ENCODE results near the gene ARID4B. TPM values are rescaled to one million over a fixed set of nuclear protein-coding genes. Genes with fewer than 3 reads are reported as not detected.

The ARID4B gene
- total RNA-seq, 1 experiment from 2014 or later, result 34.6 TPM

DNA sequence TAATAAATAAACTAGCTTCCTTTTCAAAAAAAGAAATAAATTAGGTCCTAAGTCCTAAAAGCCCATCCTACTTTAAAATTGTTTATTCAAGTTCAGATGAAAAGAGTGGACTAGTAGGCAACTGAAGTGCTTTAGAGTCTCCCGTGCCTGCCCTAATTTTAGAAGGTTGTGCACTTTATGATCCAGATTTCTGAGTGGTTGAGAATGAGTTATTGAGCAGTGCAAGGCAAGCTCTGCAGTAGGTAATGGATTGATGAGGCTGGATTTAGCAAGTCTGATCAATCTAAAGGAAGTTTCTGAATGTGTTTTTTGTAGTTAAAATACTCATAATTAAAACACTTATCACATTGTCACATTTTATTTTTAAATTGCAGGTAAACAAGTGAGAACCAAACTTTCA is 13.4 kb upstream of the ARID4B start:
- no peak overlapping the region for H3K4me3 ChIP-seq
- H3K9me3 ChIP-seq (replicated peaks), result no peaks in the 10 kb centered on the region
- no peak for DNase-seq
- H3K27ac ChIP-seq, result no peak overlapping the region
- no peaks in the 10 kb centered on the region for H3K4me1 ChIP-seq
- no peaks in the 10 kb centered on the region for H3K27me3 ChIP-seq
- H3K36me3 ChIP-seq, result peaks cover 2% of the 10 kb centered on the region

- no peaks in the 10 kb centered on the region for H3K9me3 ChIP-seq (replicated peaks)
- no peak overlapping the region for H3K27ac ChIP-seq
- H3K4me3 ChIP-seq, result no peak overlapping the region
- no peak for DNase-seq
- no peaks in the 10 kb centered on the region for H3K4me1 ChIP-seq
- H3K27me3 ChIP-seq, result no peaks in the 10 kb centered on the region
- peaks cover 5% of the 10 kb centered on the region for H3K36me3 ChIP-seq
Observed at GRCh38 chr1:235339746-235340145, 11.8 kb upstream of the ARID4B start.

DNA sequence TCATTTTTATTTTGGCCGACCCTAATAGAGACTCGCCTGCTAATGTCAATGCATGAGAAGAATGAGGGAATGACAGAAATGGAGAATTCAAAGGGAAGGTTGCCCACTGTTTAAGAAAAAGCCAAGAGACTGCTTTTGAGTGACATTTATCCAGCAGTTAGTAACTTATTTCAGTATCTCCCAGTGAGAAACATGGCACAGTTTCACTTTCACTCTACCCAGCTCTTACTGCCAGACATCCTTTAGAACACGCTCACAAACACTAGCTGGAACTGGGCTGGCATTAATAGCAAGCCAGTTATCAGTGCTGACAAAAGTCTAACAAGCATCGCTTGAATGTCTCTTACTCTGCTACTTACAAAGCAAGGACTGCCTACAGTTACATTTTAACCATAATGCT is 8.9 kb upstream of the ARID4B start:
- Histone ChIP-seq H3K9me3 (replicated peaks) (no peaks in the 10 kb centered on the region), H3K27me3 (no peaks in the 10 kb centered on the region), H3K36me3 (peaks cover 5% of the 10 kb centered on the region), H3K4me3 (no peak overlapping the region), H3K27ac (no peak overlapping the region), H3K4me1 (no peaks in the 10 kb centered on the region)
- DNase-seq, result no peak

GRCh38 chr1:235331401-235331800 is 3.4 kb upstream of the ARID4B start:
- no peaks in the 10 kb centered on the region for H3K27me3 ChIP-seq
- no peak overlapping the region for H3K27ac ChIP-seq
- no peaks in the 10 kb centered on the region for H3K9me3 ChIP-seq (replicated peaks)
- peaks cover 5% of the 10 kb centered on the region; the same call in 1 of the 2 replicates for H3K4me1 ChIP-seq
- no peak for DNase-seq
- 0 out of 2 replicates have a peak, but pooled peaks cover 3% of the 10 kb centered on the region for H3K36me3 ChIP-seq
- H3K4me3 ChIP-seq, result no peak overlapping the region

DNA sequence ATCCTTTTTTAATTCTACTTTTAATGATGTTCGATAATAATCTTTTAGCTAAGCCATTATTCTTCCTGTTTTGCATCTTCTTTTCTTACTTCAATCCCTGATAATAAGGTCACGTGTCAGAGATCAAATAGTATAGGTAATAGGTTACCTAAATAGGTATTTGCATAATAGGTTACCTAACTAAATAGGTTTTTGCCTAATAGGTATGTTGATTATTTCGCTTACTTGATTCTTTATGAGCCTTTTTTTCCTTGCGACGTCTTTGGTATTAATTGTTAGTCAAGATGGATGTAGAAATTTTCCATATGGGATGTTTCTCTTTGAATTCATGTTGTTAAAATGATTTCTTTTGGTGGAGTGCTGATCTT is 2.9 kb upstream of the ARID4B start:
- H3K27ac ChIP-seq, result no peak overlapping the region
- H3K36me3 ChIP-seq, result 0 out of 2 replicates have a peak, but pooled peaks cover 3% of the 10 kb centered on the region
- H3K4me1 ChIP-seq, result peaks cover 5% of the 10 kb centered on the region; the same call in 1 of the 2 replicates
- H3K27me3 ChIP-seq, result no peaks in the 10 kb centered on the region
- no peak overlapping the region for H3K4me3 ChIP-seq
- H3K9me3 ChIP-seq (replicated peaks), result no peaks in the 10 kb centered on the region
- no peak for DNase-seq

DNA sequence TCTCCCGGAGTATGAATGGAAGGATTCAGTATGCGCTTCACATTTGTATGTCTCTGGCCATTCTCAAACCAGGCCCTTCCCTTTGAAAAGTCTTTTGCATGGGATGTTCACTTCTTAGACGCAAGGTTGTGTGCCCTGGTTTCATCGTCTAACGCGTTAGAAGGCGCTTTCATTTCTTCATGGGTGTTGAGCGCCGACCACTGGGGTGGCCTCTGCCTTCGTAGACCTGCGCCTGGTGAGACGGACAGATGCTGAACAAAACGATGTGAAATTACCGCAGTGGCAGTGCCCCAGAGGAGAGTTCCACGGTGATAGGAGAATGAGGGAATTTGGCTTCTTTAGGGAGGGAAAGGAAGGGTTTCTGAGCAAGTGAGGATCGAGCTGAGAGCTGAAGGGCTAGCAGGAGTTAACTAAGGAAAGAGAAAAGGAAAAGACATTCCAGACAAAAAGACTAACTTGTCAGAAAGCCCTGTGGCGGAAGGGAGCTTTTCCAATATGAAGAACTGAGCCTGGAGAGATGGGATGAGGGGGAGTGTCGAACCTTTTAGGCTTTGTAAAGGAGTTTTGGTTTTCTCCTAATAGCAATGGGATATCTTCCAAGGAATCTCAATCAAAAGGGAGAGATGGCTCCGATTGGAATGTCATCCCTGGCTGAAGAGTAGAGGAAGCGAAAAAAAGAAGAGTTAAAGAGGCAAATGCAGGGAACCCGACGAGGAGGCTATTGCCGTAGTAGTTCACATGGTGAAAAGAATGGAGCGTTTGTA is 1.3 kb upstream of the ARID4B start:
- H3K4me3 ChIP-seq, result peak overlapping the region; percentile 85
- H3K27ac ChIP-seq, result peak overlapping the region; percentile 90
- H3K36me3 ChIP-seq, result no peaks in the 10 kb centered on the region; the same call in 1 of the 2 replicates
- DNase-seq, result peak; percentile 29 to 60
- H3K4me1 ChIP-seq, result peaks cover 5% of the 10 kb centered on the region; the same call in 1 of the 2 replicates
- no peaks in the 10 kb centered on the region for H3K9me3 ChIP-seq (replicated peaks)
- no peaks in the 10 kb centered on the region for H3K27me3 ChIP-seq

DNA sequence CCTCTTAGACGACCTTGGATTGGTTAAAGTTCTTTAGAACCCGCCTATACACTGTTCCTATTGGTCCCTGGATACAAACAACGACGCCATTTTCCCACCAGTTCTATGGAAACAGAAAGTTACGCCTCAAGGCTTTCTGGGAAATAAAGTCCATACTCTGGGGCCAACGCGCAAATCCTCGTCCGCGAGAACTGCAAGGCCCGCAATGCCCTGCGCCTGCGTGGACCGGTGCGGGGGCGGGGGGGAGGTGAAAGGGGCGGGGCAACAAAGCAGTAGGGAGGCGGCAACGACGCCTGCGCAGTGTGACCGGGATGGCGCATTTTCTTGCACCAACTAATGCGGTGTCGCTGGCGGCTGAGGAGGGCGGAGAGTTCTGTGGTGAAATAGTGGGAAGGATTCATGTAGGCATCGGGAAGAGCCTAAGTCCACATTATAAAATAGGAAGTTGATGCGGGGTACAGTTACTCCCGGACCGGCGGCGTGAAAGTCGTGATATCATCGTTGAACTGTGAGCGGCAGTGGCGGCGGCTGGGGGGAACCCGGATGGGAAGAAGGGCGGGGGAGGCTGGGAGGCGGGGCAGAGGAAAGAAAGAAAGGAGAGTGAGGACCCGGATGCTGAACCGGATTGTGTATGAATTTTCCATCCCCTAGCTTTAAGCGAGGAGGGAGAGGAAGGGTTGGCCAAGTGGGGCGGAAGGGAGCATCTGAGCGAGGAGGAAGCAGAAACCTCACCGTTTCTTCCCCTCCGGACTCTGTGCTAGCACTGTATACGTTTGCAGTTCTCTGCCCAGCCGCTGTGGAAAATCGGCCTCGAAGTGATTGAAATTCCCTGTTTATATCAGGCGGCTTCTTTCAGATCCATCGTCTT is 526 bp upstream of the ARID4B start, which contains the start of gene GGPS1:
GGPS1 (plus strand) TSS at position 300 of the 868 bp plus-strand sequence. CDS start 6,695 bp downstream, outside the sequence.
- Histone ChIP-seq H3K27ac (peak within 1 kb of the TSS; percentile 90), H3K4me3 (peak within 1 kb of the TSS; percentile 91), H3K4me1 (peaks cover 5% of the 10 kb centered on the region; the same call in 1 of the 2 replicates), H3K36me3 (no peaks in the 10 kb centered on the region; the same call in 1 of the 2 replicates), H3K9me3 (replicated peaks) (no peaks in the 10 kb centered on the region), H3K27me3 (no peaks in the 10 kb centered on the region)
- peak; percentile 97 to 100 for DNase-seq

- Histone ChIP-seq H3K36me3 (peaks cover 1% of the 10 kb centered on the region), H3K27ac (peak overlapping the region; percentile 67), H3K9me3 (replicated peaks) (no peaks in the 10 kb centered on the region), H3K27me3 (no peaks in the 10 kb centered on the region), H3K4me3 (peak overlapping the region; percentile 91), H3K4me1 (peaks cover 5% of the 10 kb centered on the region; the same call in 1 of the 2 replicates)
- DNase-seq, result peak; percentile 45 to 58
Observed at GRCh38 chr1:235326719-235327558, 1.0 kb downstream of the ARID4B start.

DNA sequence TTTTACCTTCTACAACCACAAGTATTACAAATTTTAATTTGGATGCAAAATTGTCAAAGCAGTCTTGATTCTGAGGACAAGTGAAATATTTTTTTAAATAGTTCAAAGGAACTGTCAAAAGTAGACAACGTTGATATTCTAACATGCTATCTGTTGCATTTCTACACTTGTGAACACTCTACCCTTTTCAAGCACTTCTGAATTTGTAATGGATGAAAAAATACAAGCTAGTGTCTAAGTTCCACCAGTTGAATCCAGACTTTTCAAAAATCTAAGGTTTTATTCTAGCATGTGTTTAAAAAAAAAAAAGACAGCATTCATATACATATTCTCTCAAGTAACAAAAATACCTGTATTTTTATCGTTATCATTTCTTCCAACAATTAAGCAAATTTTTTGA is 2.1 kb downstream of the ARID4B start:
- H3K27me3 ChIP-seq, result no peaks in the 10 kb centered on the region
- peaks cover under 1% of the 10 kb centered on the region; the same call in 1 of the 2 replicates for H3K4me1 ChIP-seq
- no peak overlapping the region for H3K27ac ChIP-seq
- peak overlapping the region; percentile 91 for H3K4me3 ChIP-seq
- H3K9me3 ChIP-seq (replicated peaks), result no peaks in the 10 kb centered on the region
- H3K36me3 ChIP-seq, result peaks cover 2% of the 10 kb centered on the region
- DNase-seq, result no peak

DNA sequence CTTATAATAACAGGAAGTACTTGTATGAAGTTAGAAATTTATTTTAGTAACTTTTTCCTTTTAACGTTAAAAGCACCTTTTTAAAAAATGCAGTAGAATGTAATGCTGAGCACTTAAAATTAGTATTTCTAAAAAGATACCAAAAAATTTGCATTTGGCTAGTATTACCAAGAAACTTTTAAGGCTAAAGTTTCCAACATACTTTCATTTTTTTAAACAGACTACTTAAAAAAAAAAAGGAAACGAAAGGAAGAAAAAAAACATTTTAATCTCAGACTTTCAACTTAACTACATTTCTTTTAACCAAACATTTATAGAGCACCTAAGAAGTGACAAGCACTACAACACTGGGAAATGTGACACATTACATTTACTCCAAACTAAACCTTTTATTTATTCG is 2.8 kb downstream of the ARID4B start:
- no peak for DNase-seq
- Histone ChIP-seq H3K27me3 (no peaks in the 10 kb centered on the region), H3K36me3 (peaks cover 2% of the 10 kb centered on the region), H3K4me3 (no peak overlapping the region), H3K9me3 (replicated peaks) (no peaks in the 10 kb centered on the region), H3K27ac (no peak overlapping the region), H3K4me1 (no peaks in the 10 kb centered on the region)

- no peak for DNase-seq
- Histone ChIP-seq H3K4me3 (no peak overlapping the region), H3K4me1 (no peaks in the 10 kb centered on the region), H3K27me3 (no peaks in the 10 kb centered on the region), H3K36me3 (peaks cover 2% of the 10 kb centered on the region), H3K9me3 (replicated peaks) (no peaks in the 10 kb centered on the region), H3K27ac (no peak overlapping the region)
Observed at GRCh38 chr1:235324296-235324695, 3.7 kb downstream of the ARID4B start.

DNA sequence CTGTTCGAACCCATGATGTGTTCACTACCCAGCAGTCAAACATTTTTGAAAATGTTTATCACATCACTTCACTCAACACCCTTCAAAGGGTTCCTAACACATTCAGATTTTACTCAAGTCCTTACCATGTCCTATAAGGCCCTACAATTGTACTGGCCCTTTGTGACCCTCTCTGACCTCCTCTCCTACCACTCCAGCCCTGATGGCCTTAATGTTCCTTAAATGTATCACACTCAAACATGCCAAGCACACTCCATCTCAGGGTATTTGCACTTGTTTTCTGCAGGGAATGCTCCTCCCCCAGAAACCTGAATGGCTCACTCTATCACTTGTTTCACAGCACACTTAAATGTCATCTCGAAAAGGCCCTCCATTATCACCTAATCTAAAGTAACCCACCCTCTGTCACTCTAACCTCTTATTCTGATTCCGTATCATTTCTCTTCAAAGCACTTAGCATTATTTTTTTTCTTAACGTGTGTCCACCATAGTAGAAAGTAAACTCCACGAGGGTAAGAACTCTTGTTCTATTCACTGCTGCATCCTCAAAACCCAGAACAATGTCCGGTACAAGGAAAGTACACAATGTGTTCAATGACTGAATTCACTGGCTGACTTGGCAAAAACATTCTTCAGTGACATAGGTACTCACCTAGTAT is 7.3 kb downstream of the ARID4B start:
- Histone ChIP-seq H3K4me3 (no peak overlapping the region), H3K27me3 (no peaks in the 10 kb centered on the region), H3K36me3 (peaks cover 16% of the 10 kb centered on the region)

DNA sequence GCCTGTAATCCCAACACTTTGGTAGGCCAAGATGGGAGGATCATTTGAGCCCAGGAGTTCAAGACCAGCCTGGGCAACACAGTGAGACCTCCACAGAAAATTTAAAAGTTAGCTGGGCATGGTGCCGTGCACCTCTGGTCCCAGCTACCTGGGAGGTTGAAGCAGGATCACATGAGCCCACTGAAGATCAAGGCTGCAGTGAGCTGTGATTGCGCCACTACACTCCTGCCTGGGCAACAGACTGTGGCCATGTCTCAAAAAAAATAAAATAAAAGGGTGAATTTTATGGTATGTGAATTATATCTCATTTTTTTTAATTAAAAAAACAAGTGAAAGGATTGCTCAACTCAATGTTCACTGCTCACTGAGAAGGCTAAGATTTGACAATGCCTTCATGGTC is 8.7 kb downstream of the ARID4B start:
- Histone ChIP-seq H3K9me3 (replicated peaks) (no peaks in the 10 kb centered on the region), H3K27me3 (no peaks in the 10 kb centered on the region), H3K4me3 (no peak overlapping the region), H3K36me3 (peaks cover 19% of the 10 kb centered on the region), H3K4me1 (no peaks in the 10 kb centered on the region), H3K27ac (no peak overlapping the region)
- no peak for DNase-seq

More for the DNA sequence above, 7.3 kb downstream of the ARID4B start:
- Histone ChIP-seq H3K27ac (no peak overlapping the region), H3K9me3 (replicated peaks) (no peaks in the 10 kb centered on the region), H3K4me1 (no peaks in the 10 kb centered on the region)
- no peak for DNase-seq

DNA sequence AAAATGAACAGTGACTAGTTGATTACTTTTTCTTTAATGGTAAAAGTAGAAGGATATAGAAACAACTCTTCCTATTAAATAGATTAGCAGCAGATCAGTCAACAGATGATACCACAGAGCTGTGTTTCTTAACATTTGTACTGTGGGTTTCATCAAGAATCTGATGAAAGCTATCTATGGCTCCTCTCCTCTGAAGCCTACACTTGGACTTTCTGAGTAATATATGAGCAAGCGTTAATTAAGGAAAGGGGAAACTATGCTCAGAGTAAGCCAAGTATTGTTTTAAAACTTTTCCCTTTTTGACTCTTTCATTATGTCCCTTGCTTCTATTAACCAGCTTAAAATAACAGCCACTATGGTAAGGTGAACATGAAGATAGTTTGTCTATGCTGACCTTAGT is 10.8 kb downstream of the ARID4B start:
- Histone ChIP-seq H3K4me1 (no peaks in the 10 kb centered on the region), H3K27ac (no peak overlapping the region), H3K36me3 (peaks cover 20% of the 10 kb centered on the region), H3K4me3 (no peak overlapping the region), H3K9me3 (replicated peaks) (no peaks in the 10 kb centered on the region), H3K27me3 (no peaks in the 10 kb centered on the region)
- no peak for DNase-seq
